T-cell (primary cell): ENCODE results near the gene SPOCK1. TPM values are rescaled to one million over a fixed set of nuclear protein-coding genes. Genes with fewer than 3 reads are reported as not detected.

Experiments used
- ATAC-seq, 4 experiments: fragments of 200-7000 bp in 3 of 4; fragments of 150-1000 bp in 1 of 4; cut with Tn5 transposase; replicated peaks in 1 of 4; 1 replicate in 3 of 4; 2 replicates in 1 of 4; pipeline ENCODE4 v1.10.0; 2021; ENCODE audit warnings: moderate library complexity in 3 of 4, mild to moderate bottlenecking in 2 of 4, moderate number of reproducible peaks in 1 of 4
- CTCF ChIA-PET, 2 donors: fragments of 300-600 bp; sonication (Branson Sonifier 250); formaldehyde crosslinking; loops; one replicate each; lab custom pipeline; 2022; ENCODE audit warnings: antibody characterized with exemption in 2 of 2; lab: Charles Lee
- POLR2A ChIA-PET, 2 donors: fragments of 300-600 bp; sonication (Branson Sonifier 250); formaldehyde crosslinking; loops; one replicate each; lab custom pipeline; 2022; ENCODE audit warnings: antibody characterized with exemption in 2 of 2; lab: Charles Lee
- DNase-seq, 35 experiments: peaks; one replicate each; pipeline versions ENCODE4 v3.0.0 to v3.0.0-alpha.2; 2013 to 2023
- H3K27ac ChIP-seq: one replicate; pipeline ENCODE4 v1.5.1; 2013; ENCODE audit warnings: low read length
- H3K27me3 ChIP-seq, 2 experiments: replicated peaks in 1 of 2; 1 replicate in 1 of 2; 2 replicates in 1 of 2; pipeline versions ENCODE4 v1.6.1 to v1.7.0; 2013; ENCODE audit warnings: low read length in 1 of 2, mixed read lengths in 1 of 2; ENCODE audit not compliant: control insufficient read depth in 2 of 2, insufficient read depth in 2 of 2; ENCODE audit errors: extremely low read depth in 1 of 2
- H3K36me3 ChIP-seq, 2 donors: 1 replicate in 1 of 2; 2 replicates in 1 of 2; pipeline versions ENCODE4 v1.6.1 to v1.7.0; 2013; ENCODE audit warnings: low read length in 1 of 2; ENCODE audit not compliant: control insufficient read depth in 2 of 2, insufficient read depth in 1 of 2; ENCODE audit errors: extremely low read depth in 1 of 2
- H3K4me1 ChIP-seq, 2 experiments: 1 replicate in 1 of 2; 2 replicates in 1 of 2; pipeline versions ENCODE4 v1.6.1 to v1.7.0; 2013; ENCODE audit warnings: low read length in 2 of 2, mixed read lengths in 1 of 2; ENCODE audit not compliant: insufficient read depth in 2 of 2, control insufficient read depth in 1 of 2; ENCODE audit errors: extremely low read depth in 1 of 2
- H3K4me3 ChIP-seq, 2 donors: 1 replicate in 1 of 2; 2 replicates in 1 of 2; pipeline versions ENCODE4 v1.5.1 to v1.7.0; 2013; ENCODE audit warnings: mild to moderate bottlenecking in 2 of 2, low read length in 1 of 2, moderate library complexity in 1 of 2; ENCODE audit not compliant: control insufficient read depth in 1 of 2; ENCODE audit errors: extremely low read depth in 1 of 2
- H3K9me3 ChIP-seq: 2 replicates; pipeline ENCODE4 v1.7.0; 2013
- H3K27ac Mint-ChIP-seq, 2 donors: one replicate each; pipeline ENCODE4 v1.8.0; 2020 to 2021; ENCODE audit warnings: mild to moderate bottlenecking in 2 of 2, mixed read lengths in 2 of 2
- H3K27me3 Mint-ChIP-seq, 2 donors: one replicate each; pipeline ENCODE4 v1.8.0; 2021 to 2022; ENCODE audit warnings: mixed read lengths in 2 of 2
- H3K36me3 Mint-ChIP-seq: one replicate; pipeline ENCODE4 v1.8.0; 2021; ENCODE audit warnings: mixed read lengths
- H3K4me1 Mint-ChIP-seq, 3 donors: one replicate each; pipeline ENCODE4 v1.8.0; 2020 to 2022; ENCODE audit warnings: mixed read lengths in 3 of 3, mild to moderate bottlenecking in 1 of 3
- H3K4me3 Mint-ChIP-seq, 3 donors: one replicate each; pipeline ENCODE4 v1.8.0; 2020 to 2022; ENCODE audit warnings: mild to moderate bottlenecking in 3 of 3, mixed read lengths in 3 of 3, moderate library complexity in 3 of 3
- H3K9me3 Mint-ChIP-seq, 3 donors: one replicate each; pipeline ENCODE4 v1.8.0; 2020 to 2022; ENCODE audit warnings: mixed read lengths in 3 of 3
- WGBS: methylation state at CpG from one replicate; pipeline ENCODE4 v1.1.5; 2013; ENCODE audit warnings: missing lambda C conversion rate; ENCODE audit not compliant: insufficient coverage; 5-methylcytosine and 5-hydroxymethylcytosine counted together
- total RNA-seq, 35 experiments: library from RNA in 6 of 35; stranded (reverse) in 6 of 35; fragments of 120-200 nt in 1 of 35; gene quantifications; one replicate each; pipeline versions ENCODE4 v1.2.1 to v1.2.4 and lab custom pipeline; 2013 to 2026

The SPOCK1 gene
- total RNA-seq, 5 donors from 2014 or later (not counting 1 experiment from before 2014, with no cell fraction given): 0.57 TPM; not detected in 4

DNA sequence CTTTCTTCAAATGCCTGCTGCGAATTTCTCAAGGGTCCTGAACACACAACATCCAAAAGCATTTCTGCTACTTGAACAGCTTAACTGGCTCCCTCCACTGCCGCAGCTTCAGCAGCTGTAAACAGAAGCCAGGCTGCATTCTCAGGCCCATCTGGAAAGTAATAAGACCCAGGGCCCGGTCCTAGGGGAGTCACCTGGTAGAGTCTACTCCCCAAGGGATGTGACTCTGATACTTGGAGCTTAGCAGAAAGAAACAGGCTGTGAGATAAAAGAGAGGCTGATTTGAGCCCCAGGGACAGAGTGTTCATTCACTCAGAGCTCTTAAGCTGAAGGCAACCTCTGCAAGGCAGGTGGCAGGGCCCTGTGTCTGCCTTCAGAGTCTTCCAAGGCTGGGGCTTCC lies 356.8 kb downstream of the SPOCK1 start:
- no peak overlapping the region for H3K4me3 Mint-ChIP-seq
- H3K4me1 Mint-ChIP-seq: no peaks in the 10 kb centered on the region
- Histone ChIP-seq H3K27ac (no peak overlapping the region), H3K4me1 (no peaks in the 10 kb centered on the region), H3K36me3 (no peaks in the 10 kb centered on the region), H3K9me3 (no peaks in the 10 kb centered on the region), H3K4me3 (no peak overlapping the region), H3K27me3 (peaks cover 0 to 2% of the 10 kb centered on the region in 2 experiments)
- peaks cover 0 to 2% of the 10 kb centered on the region in 2 donors for H3K27me3 Mint-ChIP-seq
- POLR2A ChIA-PET: no interaction called here
- no peaks in the 10 kb centered on the region for H3K9me3 Mint-ChIP-seq
- CTCF ChIA-PET: no interaction called here
- H3K27ac Mint-ChIP-seq: no peak overlapping the region
- no peak for DNase-seq
- 58% methylated on average over 2 of the region's 3 CpGs for WGBS
- no peak for ATAC-seq
- H3K36me3 Mint-ChIP-seq: no peaks in the 10 kb centered on the region

- ATAC-seq (no peak), DNase-seq (no peak)
- Mint-ChIP-seq H3K4me1 (no peaks in the 10 kb centered on the region), H3K27ac (no peak overlapping the region), H3K27me3 (peaks cover 2 to 5% of the 10 kb centered on the region in 2 donors), H3K4me3 (no peak overlapping the region), H3K36me3 (no peaks in the 10 kb centered on the region), H3K9me3 (no peaks in the 10 kb centered on the region)
- H3K36me3 ChIP-seq: no peaks in the 10 kb centered on the region
- POLR2A ChIA-PET: no interaction called here
- H3K9me3 ChIP-seq: no peaks in the 10 kb centered on the region
- H3K4me1 ChIP-seq: no peaks in the 10 kb centered on the region
- CTCF ChIA-PET: no interaction called here
- no peak overlapping the region for H3K4me3 ChIP-seq
- no peak overlapping the region for H3K27ac ChIP-seq
- 39% methylated on average over 3 of the region's 3 CpGs for WGBS
- H3K27me3 ChIP-seq: peaks cover 0 to 2% of the 10 kb centered on the region in 2 experiments
Measured at GRCh38 chr5:137141779-137142178, 357.3 kb downstream of the SPOCK1 start.

- no peak overlapping the region for H3K4me3 Mint-ChIP-seq
- H3K27me3 Mint-ChIP-seq: peaks cover 0 to 15% of the 10 kb centered on the region in 2 donors
- no peaks in the 10 kb centered on the region for H3K36me3 Mint-ChIP-seq
- no peaks in the 10 kb centered on the region for H3K4me1 ChIP-seq
- H3K9me3 ChIP-seq: no peaks in the 10 kb centered on the region
- H3K9me3 Mint-ChIP-seq: no peaks in the 10 kb centered on the region
- CTCF ChIA-PET: no interaction called here
- POLR2A ChIA-PET: no interaction called here
- no peaks in the 10 kb centered on the region for H3K27me3 ChIP-seq
- 39% methylated on average over 2 of the region's 3 CpGs for WGBS
- H3K36me3 ChIP-seq: no peaks in the 10 kb centered on the region
- ATAC-seq (no peak), DNase-seq (no peak)
- H3K4me3 ChIP-seq: no peak overlapping the region
- no peak overlapping the region for H3K27ac Mint-ChIP-seq
- H3K27ac ChIP-seq: no peak overlapping the region
- H3K4me1 Mint-ChIP-seq: no peaks in the 10 kb centered on the region
Measured at GRCh38 chr5:137136991-137137632, 362.0 kb downstream of the SPOCK1 start.

DNA sequence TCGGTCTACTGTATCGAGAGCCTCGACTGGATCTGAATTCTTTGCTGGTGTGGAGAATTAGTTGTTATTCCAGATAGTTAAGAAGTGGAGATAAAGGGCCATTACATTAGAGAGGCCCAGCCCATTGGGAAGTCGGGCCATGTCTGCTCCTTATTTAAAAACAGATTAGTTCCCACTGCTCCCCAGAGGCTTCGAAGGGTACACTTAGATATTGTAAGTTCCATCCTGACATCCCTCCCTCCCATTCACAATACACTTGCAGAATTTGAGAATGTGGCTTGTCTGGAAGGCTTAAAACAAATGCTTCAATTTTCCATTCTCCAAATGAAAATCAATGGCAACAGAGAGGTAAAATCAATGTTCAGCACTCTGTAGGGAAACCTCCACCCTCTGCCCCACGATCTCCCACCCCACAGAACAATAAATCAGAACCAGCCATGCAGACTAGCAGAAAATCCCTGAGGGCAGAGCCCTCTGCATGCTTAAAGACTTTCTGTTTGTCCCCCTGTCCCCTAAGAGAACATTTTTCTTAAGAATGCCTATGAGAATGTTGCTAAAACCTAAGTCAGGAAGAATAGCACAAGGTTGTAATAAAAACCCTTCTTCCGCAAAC lies 364.1 kb downstream of the SPOCK1 start:
- Mint-ChIP-seq H3K4me1 (no peaks in the 10 kb centered on the region), H3K36me3 (no peaks in the 10 kb centered on the region), H3K9me3 (peaks cover 0 to 3% (median 0%) of the 10 kb centered on the region in 3 donors), H3K27me3 (peaks cover 4 to 19% of the 10 kb centered on the region in 2 donors), H3K27ac (no peak overlapping the region), H3K4me3 (no peak overlapping the region)
- no peak for DNase-seq
- no peaks in the 10 kb centered on the region for H3K36me3 ChIP-seq
- H3K27ac ChIP-seq: no peak overlapping the region
- no peak overlapping the region for H3K4me3 ChIP-seq
- H3K27me3 ChIP-seq: no peaks in the 10 kb centered on the region
- no peaks in the 10 kb centered on the region for H3K4me1 ChIP-seq
- ChIA-PET CTCF (no interaction called here), POLR2A (no interaction called here)
- ATAC-seq: no peak
- H3K9me3 ChIP-seq: no peaks in the 10 kb centered on the region
- WGBS: 64% methylated on average over 2 of the region's 7 CpGs

- Histone ChIP-seq H3K4me3 (no peak overlapping the region), H3K27ac (no peak overlapping the region), H3K27me3 (no peaks in the 10 kb centered on the region), H3K4me1 (no peaks in the 10 kb centered on the region), H3K9me3 (no peaks in the 10 kb centered on the region), H3K36me3 (no peaks in the 10 kb centered on the region)
- WGBS: 59% methylated on average over 2 of the region's 2 CpGs
- Mint-ChIP-seq H3K36me3 (no peaks in the 10 kb centered on the region), H3K4me1 (no peaks in the 10 kb centered on the region), H3K27ac (no peak overlapping the region), H3K27me3 (peaks cover 4 to 12% of the 10 kb centered on the region in 2 donors), H3K9me3 (peaks cover 0 to 10% (median 0%) of the 10 kb centered on the region in 3 donors), H3K4me3 (no peak overlapping the region)
- ChIA-PET CTCF (no interaction called here), POLR2A (interaction anchor here in 1 of 2 donors (0.6 kb wide), 1 partner anchor 1005 kb away, joined by 3 read pairs; no protein-coding TSS in a partner anchor)
- DNase-seq: no peak
- no peak for ATAC-seq
Measured at GRCh38 chr5:137129886-137130680, 369.0 kb downstream of the SPOCK1 start.

- Mint-ChIP-seq H3K36me3 (no peaks in the 10 kb centered on the region), H3K27me3 (peaks cover 4 to 7% of the 10 kb centered on the region in 2 donors), H3K4me1 (no peaks in the 10 kb centered on the region), H3K27ac (no peak overlapping the region), H3K4me3 (no peak overlapping the region), H3K9me3 (peaks cover 0 to 10% (median 0%) of the 10 kb centered on the region in 3 donors)
- WGBS: no CpG with 5 or more reads among the region's 4 CpGs
- no peak for ATAC-seq
- H3K4me3 ChIP-seq: no peak overlapping the region
- ChIA-PET POLR2A (interaction anchor here in 1 of 2 donors (0.6 kb wide), 1 partner anchor 46 kb away, joined by 3 read pairs; no protein-coding TSS in a partner anchor), CTCF (no interaction called here)
- no peaks in the 10 kb centered on the region for H3K9me3 ChIP-seq
- H3K27ac ChIP-seq: no peak overlapping the region
- H3K4me1 ChIP-seq: no peaks in the 10 kb centered on the region
- H3K36me3 ChIP-seq: no peaks in the 10 kb centered on the region
- H3K27me3 ChIP-seq: no peaks in the 10 kb centered on the region
- DNase-seq: no peak
Measured at GRCh38 chr5:137128012-137128411, 371.1 kb downstream of the SPOCK1 start.
